Measurements from ENCODE around the gene COL16A1.

COL16A1 gene

DNA sequence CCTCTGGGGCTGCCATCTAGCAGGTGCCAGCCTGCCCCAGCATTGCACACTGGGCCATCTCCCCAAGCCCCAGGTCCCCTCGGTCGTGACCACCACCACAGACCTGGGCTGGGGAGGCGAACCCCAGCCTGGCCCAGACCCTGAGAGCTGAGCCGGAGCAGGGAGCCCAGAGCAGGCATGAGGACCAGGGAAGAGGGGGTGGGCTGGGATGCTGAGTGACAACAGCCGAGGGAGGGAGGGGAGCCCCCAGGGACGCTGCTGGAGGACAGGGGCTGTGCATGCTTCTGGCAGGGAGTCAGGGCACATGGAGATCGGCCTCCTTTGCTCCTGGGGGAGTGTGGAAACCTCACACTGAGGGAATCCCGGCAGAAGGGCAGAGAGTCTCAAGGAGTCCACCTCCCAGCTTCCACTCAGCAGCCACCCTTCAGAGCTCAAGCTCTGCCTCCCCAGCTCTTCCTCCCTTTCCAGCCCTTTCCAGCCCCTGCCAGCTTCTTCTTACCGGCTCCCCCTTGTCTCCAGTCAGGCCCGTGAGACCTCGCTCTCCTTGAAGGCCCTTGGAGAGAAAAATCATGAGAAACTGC, 35.4 kb downstream of the COL16A1 start:
- CTCF ChIA-PET = interaction anchor here (2.4 to 9.6 kb wide), 3 partner anchors 9 to 78 kb away, joined by 6 to 107 read pairs (median 92); no protein-coding TSS in a partner anchor
- H3K4me3 ChIP-seq (ENCODE audit: low read depth, low read length) = no peak overlapping the region
- TF ChIP-seq, protein P1, sequence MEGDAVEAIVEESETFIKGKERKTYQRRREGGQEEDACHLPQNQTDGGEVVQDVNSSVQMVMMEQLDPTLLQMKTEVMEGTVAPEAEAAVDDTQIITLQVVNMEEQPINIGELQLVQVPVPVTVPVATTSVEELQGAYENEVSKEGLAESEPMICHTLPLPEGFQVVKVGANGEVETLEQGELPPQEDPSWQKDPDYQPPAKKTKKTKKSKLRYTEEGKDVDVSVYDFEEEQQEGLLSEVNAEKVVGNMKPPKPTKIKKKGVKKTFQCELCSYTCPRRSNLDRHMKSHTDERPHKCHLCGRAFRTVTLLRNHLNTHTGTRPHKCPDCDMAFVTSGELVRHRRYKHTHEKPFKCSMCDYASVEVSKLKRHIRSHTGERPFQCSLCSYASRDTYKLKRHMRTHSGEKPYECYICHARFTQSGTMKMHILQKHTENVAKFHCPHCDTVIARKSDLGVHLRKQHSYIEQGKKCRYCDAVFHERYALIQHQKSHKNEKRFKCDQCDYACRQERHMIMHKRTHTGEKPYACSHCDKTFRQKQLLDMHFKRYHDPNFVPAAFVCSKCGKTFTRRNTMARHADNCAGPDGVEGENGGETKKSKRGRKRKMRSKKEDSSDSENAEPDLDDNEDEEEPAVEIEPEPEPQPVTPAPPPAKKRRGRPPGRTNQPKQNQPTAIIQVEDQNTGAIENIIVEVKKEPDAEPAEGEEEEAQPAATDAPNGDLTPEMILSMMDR (IDR thresholded peaks at IDR 0.05; ENCODE audit: insufficient read depth, low read length, missing control alignments) = no peak
- DNase-seq (ENCODE audit: low read depth, low spot score) = no peak
- POLR2A ChIA-PET = no interaction called here

DNA sequence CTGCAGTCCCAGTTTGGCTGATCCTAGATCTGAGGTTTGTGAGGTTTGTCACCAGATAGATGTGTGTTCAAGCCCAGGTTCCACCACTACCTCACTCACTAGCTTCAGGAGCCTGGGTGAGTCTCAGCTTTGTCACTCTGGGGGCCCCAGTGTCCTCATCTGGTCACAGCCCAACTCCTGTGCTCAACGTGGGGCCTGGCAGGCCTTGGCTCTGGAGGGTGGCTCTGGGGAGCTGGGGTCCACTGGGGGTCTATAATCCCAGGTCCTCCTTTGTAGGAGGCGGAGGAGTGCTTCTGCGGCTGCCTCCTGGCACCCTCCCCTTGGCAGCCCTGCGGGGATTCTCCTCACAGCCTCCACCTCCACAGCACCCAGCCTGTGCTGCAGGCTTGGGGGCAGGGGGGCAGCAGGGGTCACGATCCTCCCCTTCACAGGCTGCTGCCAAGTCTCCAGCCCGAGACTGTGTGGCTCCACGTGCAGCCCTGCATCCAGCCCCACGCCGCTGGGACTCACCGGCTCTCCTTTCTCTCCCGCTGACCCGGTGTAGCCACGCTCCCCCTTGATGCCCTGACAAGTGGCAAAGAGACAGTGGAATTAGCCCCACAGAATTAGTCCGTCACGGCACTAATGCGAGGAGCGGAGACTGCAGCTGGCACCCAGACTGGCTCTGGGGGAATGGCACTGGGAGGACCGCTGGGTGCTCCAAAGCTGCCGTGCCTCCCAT, 36.6 kb downstream of the COL16A1 start:
- ChIA-PET CTCF (interaction anchor here (1.0 to 9.6 kb wide), 7 partner anchors 9 to 123 kb away, joined by 3 to 107 read pairs (median 15); partner anchors contain the start of gene COL16A1), POLR2A (no interaction called here)
- no peak overlapping the region for H3K4me3 ChIP-seq (ENCODE audit: low read depth, low read length)
- TF ChIP-seq, protein P1 (IDR thresholded peaks at IDR 0.05; ENCODE audit: insufficient read depth, low read length, missing control alignments) = no peak
- no peak for DNase-seq (ENCODE audit: low read depth, low spot score)

DNA sequence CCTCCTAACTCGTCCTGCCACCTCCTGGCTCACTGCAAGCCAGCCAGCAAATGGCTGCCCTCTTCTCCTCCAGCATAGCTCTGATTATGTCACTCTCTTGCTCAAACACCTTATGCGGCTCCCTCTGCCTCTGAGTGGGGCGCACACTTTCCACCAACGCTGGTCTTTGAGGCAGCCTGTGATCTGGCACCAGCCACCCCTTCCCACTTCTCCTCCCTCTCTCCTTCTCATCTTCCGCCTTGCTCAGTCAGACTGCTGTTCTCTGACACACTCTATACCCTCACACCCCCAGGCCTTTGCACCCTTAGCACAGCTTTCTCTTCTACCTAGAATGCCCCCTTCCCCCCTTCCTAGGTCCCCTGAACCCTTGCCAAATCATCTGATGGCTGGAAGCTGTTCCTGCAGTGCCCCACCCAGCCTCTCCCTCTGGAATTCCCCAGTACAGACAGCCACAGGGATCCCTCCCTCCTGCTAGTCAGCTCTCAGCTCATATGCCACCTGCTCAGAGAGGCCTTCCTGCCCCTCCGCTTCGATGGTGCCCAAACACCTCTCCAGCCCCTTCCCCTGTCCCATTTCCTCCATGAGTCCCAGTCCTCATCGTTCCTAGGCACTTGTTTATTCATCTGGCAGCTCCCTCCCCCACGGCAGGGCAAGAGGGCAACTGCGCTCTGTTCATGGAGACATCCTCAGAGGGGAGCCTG, 37.4 kb downstream of the COL16A1 start:
- ChIA-PET POLR2A (interaction anchor here (1.1 to 1.3 kb wide), 2 partner anchors 24 to 122 kb away, joined by 3 read pairs; no protein-coding TSS in a partner anchor), CTCF (interaction anchor here (1.0 to 9.6 kb wide), 11 partner anchors 7 to 123 kb away, joined by 3 to 107 read pairs (median 15); partner anchors contain the start of gene COL16A1)
- DNase-seq (ENCODE audit: low read depth, low spot score) = no peak
- TF ChIP-seq, protein P1 (IDR thresholded peaks at IDR 0.05; ENCODE audit: insufficient read depth, low read length, missing control alignments) = no peak
- H3K4me3 ChIP-seq (ENCODE audit: low read depth, low read length) = no peak overlapping the region

DNA sequence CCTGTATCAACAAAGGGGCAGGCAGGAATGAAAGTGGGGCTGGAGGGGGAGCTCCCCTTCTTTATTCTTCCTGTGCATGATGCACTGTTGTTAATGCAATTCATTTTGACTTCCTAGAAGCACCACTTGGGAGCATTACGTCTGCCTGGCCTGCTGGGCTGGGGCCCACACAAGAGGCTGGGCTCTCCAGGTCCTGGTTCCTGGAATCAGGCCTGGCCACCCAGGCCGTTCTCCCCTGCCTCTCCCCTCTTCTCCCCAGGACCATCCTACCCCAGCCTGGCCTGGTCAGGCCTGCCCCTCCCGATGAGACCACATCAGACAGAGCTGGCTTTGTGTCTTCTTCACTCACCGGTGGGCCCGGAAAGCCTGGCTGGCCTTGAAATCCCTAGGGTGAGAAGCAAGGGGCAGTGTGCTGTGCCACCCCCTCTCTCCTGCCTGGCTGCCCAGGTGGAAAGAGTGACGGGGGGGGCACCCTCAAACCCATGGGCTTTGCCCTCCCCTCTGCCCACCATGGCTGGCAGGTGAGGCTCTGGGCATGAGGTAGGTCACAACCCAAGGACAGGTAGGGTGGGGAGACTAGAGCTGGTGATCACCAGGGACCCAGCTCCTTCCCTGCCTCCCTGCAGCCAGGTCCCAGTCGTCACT, 38.5 kb downstream of the COL16A1 start:
- no peak overlapping the region for H3K4me3 ChIP-seq (ENCODE audit: low read depth, low read length)
- TF ChIP-seq, protein P1 (IDR thresholded peaks at IDR 0.05; ENCODE audit: insufficient read depth, low read length, missing control alignments) = no peak
- ChIA-PET POLR2A (interaction anchor here (1.1 to 2.1 kb wide), 4 partner anchors 25 to 125 kb away, joined by 3 to 6 read pairs (median 4); no protein-coding TSS in a partner anchor), CTCF (interaction anchor here (0.7 to 9.6 kb wide), 23 partner anchors 7 to 299 kb away, joined by 3 to 107 read pairs (median 8); partner anchors contain the start of gene COL16A1)
- DNase-seq (ENCODE audit: low read depth, low spot score) = no peak

DNA sequence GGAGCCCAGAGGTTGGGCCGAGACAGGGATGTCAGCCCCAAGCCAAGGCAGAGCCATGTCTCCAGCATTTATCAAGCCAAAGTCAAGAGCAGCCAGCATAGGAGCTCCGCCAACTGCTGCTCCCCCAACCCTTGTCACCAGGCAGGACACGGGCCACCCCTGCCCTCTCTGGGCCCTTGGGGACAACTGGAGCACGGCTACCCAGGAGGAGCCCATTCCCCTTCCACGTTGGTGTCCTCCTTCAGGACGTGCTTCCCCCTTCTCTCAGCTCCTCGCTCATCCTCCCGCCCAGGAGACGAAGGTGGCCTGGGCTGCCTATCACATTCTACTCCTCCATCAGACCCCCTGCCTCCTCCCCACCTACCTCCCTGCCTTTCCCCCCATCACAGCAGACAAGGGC, 39.3 kb downstream of the COL16A1 start:
- TF ChIP-seq, protein P1 (IDR thresholded peaks at IDR 0.05; ENCODE audit: insufficient read depth, low read length, missing control alignments) = no peak
- ChIA-PET CTCF (interaction anchor here (0.6 to 9.6 kb wide), 25 partner anchors 9 to 300 kb away, joined by 3 to 107 read pairs (median 6); partner anchors contain the start of gene COL16A1), POLR2A (interaction anchor here (0.7 to 2.1 kb wide), 4 partner anchors 37 to 126 kb away, joined by 3 to 6 read pairs (median 4); no protein-coding TSS in a partner anchor)
- H3K4me3 ChIP-seq (ENCODE audit: low read depth, low read length) = no peak overlapping the region
- no peak for DNase-seq (ENCODE audit: low read depth, low spot score)

All from AG04449 (cell line).